ENCODE measurements around the gene PADI2. TPM values are rescaled to one million over a fixed set of nuclear protein-coding genes. Genes with fewer than 3 reads are reported as not detected.

Gene PADI2
- total RNA-seq, 1 experiment from 2014 or later, result 3.0 TPM

DNA sequence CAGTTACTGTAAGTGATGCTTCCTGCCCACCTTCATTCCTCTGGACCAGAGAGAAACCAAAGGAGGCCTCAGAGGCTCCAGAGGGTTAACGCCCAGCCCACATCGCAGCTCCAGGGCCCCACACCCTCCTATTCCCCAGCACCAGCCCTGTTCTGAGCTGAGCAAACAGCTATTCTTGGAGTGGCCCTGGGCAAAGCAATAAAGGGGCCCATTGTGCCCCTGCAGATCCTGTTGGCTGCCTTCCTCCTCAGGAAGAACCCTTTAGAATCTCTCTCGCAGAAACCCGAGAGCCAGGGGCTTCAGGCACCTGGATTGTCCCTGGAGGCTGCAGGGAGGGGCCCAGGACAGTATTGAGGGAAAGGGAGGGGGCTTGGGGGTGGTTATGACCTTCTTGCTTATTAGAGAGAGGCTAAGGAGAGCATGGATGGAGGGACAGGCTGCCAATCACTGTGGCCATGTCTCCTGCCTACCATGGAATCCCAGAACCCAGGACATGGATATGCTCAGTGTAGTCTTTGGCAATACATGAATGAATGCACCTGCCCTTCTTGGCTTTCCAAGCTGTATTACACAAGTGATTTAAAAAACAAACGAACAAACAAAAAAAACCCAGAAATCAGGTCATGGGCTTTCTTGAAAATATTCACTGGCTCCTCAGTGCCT is 9.2 kb downstream of the PADI2 start:
- H3K79me1 ChIP-seq (ENCODE audit: insufficient read depth, low read depth, low read length, poor library complexity, severe bottlenecking), result no peaks in the 10 kb centered on the region
- H3K14ac ChIP-seq (ENCODE audit: insufficient read depth, low read length), result no peak overlapping the region
- no peaks in the 10 kb centered on the region for H3K4me1 ChIP-seq (ENCODE audit: insufficient read depth, low read length)
- H2BK15ac ChIP-seq (ENCODE audit: low read depth, low read length), result no peak overlapping the region
- no peak overlapping the region for H3K4me3 Mint-ChIP-seq
- H3K23me2 ChIP-seq (ENCODE audit: insufficient read length, low read depth, low read length, poor library complexity, severe bottlenecking), result no peaks in the 10 kb centered on the region
- no peaks in the 10 kb centered on the region for H3K79me2 ChIP-seq (ENCODE audit: insufficient read depth, low read length)
- H3K56ac ChIP-seq (ENCODE audit: insufficient read length, low read depth, low read length), result no peak overlapping the region
- no peak overlapping the region for H3K4me2 ChIP-seq (ENCODE audit: insufficient read depth, insufficient read length, low read length)
- no peak overlapping the region for H3K27ac ChIP-seq (ENCODE audit: insufficient read length, low read depth, low read length)
- H3K27ac Mint-ChIP-seq, result peak overlapping the region in 1 of 3 experiments; percentile 29; a peak in 1 of 7 replicates
- no peaks in the 10 kb centered on the region for H4K20me1 ChIP-seq (ENCODE audit: control insufficient read depth, insufficient read depth, insufficient read length)
- H3K4ac ChIP-seq (ENCODE audit: low read depth, low read length), result no peak overlapping the region
- WGBS (ENCODE audit: extremely low coverage, insufficient read length, low lambda C conversion rate), result no CpG with 5 or more reads among the region's 5 CpGs
- H2AK5ac ChIP-seq (ENCODE audit: insufficient read length, low read length), result no peak overlapping the region
- H3K23ac ChIP-seq (ENCODE audit: insufficient read length, low read depth, low read length), result no peak overlapping the region
- H2BK12ac ChIP-seq (ENCODE audit: insufficient read length, low read depth, low read length), result no peak overlapping the region
- H3K18ac ChIP-seq (ENCODE audit: insufficient read length, low read depth, low read length), result no peak overlapping the region
- 0 out of 4 replicates have a peak, but pooled peaks cover 0 to 3% of the 10 kb centered on the region in 2 experiments for H3K4me1 Mint-ChIP-seq
- no peak overlapping the region for H3T11ph ChIP-seq (ENCODE audit: low read length)
- H3K27me3 Mint-ChIP-seq (ENCODE audit: low read depth), result peaks cover 6% of the 10 kb centered on the region
- H4K5ac ChIP-seq (ENCODE audit: insufficient read length, low read depth, low read length), result no peak overlapping the region
- no peak overlapping the region for H2AFZ ChIP-seq (ENCODE audit: low read length)
- no peaks in the 10 kb centered on the region for H3K9me3 ChIP-seq (ENCODE audit: control insufficient read depth, low read depth, low read length)
- H3K9me3 Mint-ChIP-seq, result no peaks in the 10 kb centered on the region
- no peaks in the 10 kb centered on the region for H3K27me3 ChIP-seq (ENCODE audit: insufficient read depth, low read length)
- no peak overlapping the region for H3K9ac ChIP-seq (ENCODE audit: extremely low read depth, insufficient read length, low read length)
- no peak overlapping the region for H4K91ac ChIP-seq (ENCODE audit: insufficient read length, low read depth, low read length)
- DNase-seq, result no peak
- H2BK5ac ChIP-seq (ENCODE audit: insufficient read length, low read length), result no peak overlapping the region
- no peak overlapping the region for H2BK20ac ChIP-seq (ENCODE audit: low read depth, low read length, poor library complexity, severe bottlenecking)
- TF ChIP-seq, protein P1, sequence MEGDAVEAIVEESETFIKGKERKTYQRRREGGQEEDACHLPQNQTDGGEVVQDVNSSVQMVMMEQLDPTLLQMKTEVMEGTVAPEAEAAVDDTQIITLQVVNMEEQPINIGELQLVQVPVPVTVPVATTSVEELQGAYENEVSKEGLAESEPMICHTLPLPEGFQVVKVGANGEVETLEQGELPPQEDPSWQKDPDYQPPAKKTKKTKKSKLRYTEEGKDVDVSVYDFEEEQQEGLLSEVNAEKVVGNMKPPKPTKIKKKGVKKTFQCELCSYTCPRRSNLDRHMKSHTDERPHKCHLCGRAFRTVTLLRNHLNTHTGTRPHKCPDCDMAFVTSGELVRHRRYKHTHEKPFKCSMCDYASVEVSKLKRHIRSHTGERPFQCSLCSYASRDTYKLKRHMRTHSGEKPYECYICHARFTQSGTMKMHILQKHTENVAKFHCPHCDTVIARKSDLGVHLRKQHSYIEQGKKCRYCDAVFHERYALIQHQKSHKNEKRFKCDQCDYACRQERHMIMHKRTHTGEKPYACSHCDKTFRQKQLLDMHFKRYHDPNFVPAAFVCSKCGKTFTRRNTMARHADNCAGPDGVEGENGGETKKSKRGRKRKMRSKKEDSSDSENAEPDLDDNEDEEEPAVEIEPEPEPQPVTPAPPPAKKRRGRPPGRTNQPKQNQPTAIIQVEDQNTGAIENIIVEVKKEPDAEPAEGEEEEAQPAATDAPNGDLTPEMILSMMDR (conservative IDR thresholded peaks at IDR 0.05), result no peak
- H4K8ac ChIP-seq (replicated peaks; ENCODE audit: insufficient read length, low read depth, low read length), result no peak overlapping the region
- H2BK120ac ChIP-seq (ENCODE audit: low read depth, low read length, poor library complexity, severe bottlenecking), result no peak overlapping the region
- no peaks in the 10 kb centered on the region for H3K36me3 Mint-ChIP-seq (ENCODE audit: insufficient read depth in 1 of 3, low read depth in 3 of 3)
